GM12872 (cell line): Measurements from ENCODE around the gene CLEC7A.

Experiments used
- CTCF ChIP-seq: IDR thresholded peaks from 3 replicates; pipeline ENCODE4 v1.5.1; 2011; ENCODE audit warnings: low read depth, mild to moderate bottlenecking, low read length, moderate library complexity; ENCODE audit not compliant: insufficient read depth

CLEC7A gene

GRCh38 chr12:10110256-10110844 lies 19.6 kb downstream of the CLEC7A start:
- TF ChIP-seq CTCF: no peak

- no peak for TF ChIP-seq CTCF
These were observed 27.7 kb downstream of the CLEC7A start for GRCh38 chr12:10102322-10102721.

GRCh38 chr12:10101648-10102220 lies 28.3 kb downstream of the CLEC7A start:
- 0 out of 3 replicates have a peak, but pooled peaks have one; percentile 6 for TF ChIP-seq CTCF

GRCh38 chr12:10101042-10101579 lies 28.9 kb downstream of the CLEC7A start:
- TF ChIP-seq CTCF: no peak

GRCh38 chr12:10098791-10099190 lies 31.2 kb downstream of the CLEC7A start, which contains the start of gene CLEC1A:
Gene CLEC1A (minus strand): TSS chr12:10098985. CDS start chr12:10098922, 63 bp downstream.
- no peak for TF ChIP-seq CTCF

- TF ChIP-seq CTCF: no peak
These were observed 32.5 kb downstream of the CLEC7A start for GRCh38 chr12:10097521-10097920.

- no peak for TF ChIP-seq CTCF
These were observed 34.0 kb downstream of the CLEC7A start for GRCh38 chr12:10095971-10096370.
